Natural killer cell (primary cell): ENCODE data around the gene COPS4. TPM values are rescaled to one million over a fixed set of nuclear protein-coding genes. Genes with fewer than 3 reads are reported as not detected.
A peak's percentile ranks its signal among the peaks of the same experiment; 100 is the strongest.
"Not testable (repeated sequence)": the region's sequence is repeated elsewhere in the genome, so short reads cannot be mapped to it uniquely, and the experiment has no call there.

Experiments
- ATAC-seq, 3 donors: fragments of 150-1000 bp in 2 of 3; fragments of 200-7000 bp in 1 of 3; cut with Tn5 transposase; 1 replicate in 1 of 3; 2 replicates in 2 of 3; pipeline ENCODE4 v1.10.0; 2021; ENCODE audit warnings: mild to moderate bottlenecking in 2 of 3, moderate library complexity in 2 of 3
- DNase-seq, 2 donors: peaks; one replicate each; pipeline versions ENCODE4 v3.0.0 to v3.0.0-alpha.2; 2013 to 2021; ENCODE audit warnings: mixed read lengths in 1 of 2
- H3K27ac ChIP-seq: one replicate; pipeline ENCODE4 v1.5.1; 2013; ENCODE audit warnings: mild to moderate bottlenecking, low read length
- H3K27me3 ChIP-seq: one replicate; pipeline ENCODE4 v1.6.1; 2013; ENCODE audit warnings: low read length; ENCODE audit not compliant: control insufficient read depth, insufficient read depth
- H3K36me3 ChIP-seq: one replicate; pipeline ENCODE4 v1.6.1; 2013; ENCODE audit warnings: low read length; ENCODE audit not compliant: control insufficient read depth, insufficient read depth
- H3K4me1 ChIP-seq: one replicate; pipeline ENCODE4 v1.6.1; 2013; ENCODE audit warnings: low read length; ENCODE audit not compliant: control insufficient read depth, insufficient read depth
- H3K4me3 ChIP-seq: one replicate; pipeline ENCODE4 v1.5.1; 2013; ENCODE audit warnings: low read length
- H3K9me3 ChIP-seq: one replicate; pipeline ENCODE4 v1.6.1; 2013; ENCODE audit warnings: low read length; ENCODE audit not compliant: control insufficient read depth, insufficient read depth
- H3K27ac Mint-ChIP-seq, 2 donors: one replicate each; pipeline ENCODE4 v1.8.0; 2022; ENCODE audit warnings: mild to moderate bottlenecking in 2 of 2, mixed read lengths in 2 of 2, moderate library complexity in 1 of 2
- H3K27me3 Mint-ChIP-seq, 2 donors: one replicate each; pipeline ENCODE4 v1.8.0; 2022; ENCODE audit warnings: low read depth in 2 of 2, mixed read lengths in 2 of 2
- H3K36me3 Mint-ChIP-seq: one replicate; pipeline ENCODE4 v1.8.0; 2022; ENCODE audit warnings: mixed read lengths
- H3K4me1 Mint-ChIP-seq, 2 donors: one replicate each; pipeline ENCODE4 v1.8.0; 2022; ENCODE audit warnings: mixed read lengths in 2 of 2
- H3K4me3 Mint-ChIP-seq: one replicate; pipeline ENCODE4 v1.8.0; 2022; ENCODE audit warnings: mild to moderate bottlenecking, moderate library complexity, mixed read lengths
- H3K9me3 Mint-ChIP-seq, 2 donors: one replicate each; pipeline ENCODE4 v1.8.0; 2022; ENCODE audit warnings: mixed read lengths in 2 of 2
- WGBS: methylation state at CpG from one replicate; pipeline ENCODE4 v1.1.7; 2013; ENCODE audit warnings: missing lambda C conversion rate; ENCODE audit not compliant: insufficient coverage; 5-methylcytosine and 5-hydroxymethylcytosine counted together
- intact Hi-C: fragments of 100-400 bp; cut with micrococcal nuclease; formaldehyde crosslinking; loops from one replicate; pipeline ENCODE4 v1.14.2; 2022
- total RNA-seq, 4 donors: library from RNA; stranded (reverse); fragments of 120-200 nt in 1 of 4; gene quantifications; one replicate each; pipeline versions ENCODE4 v1.2.3 to v1.2.4, GENCODE V29; 2013 to 2022
- TF ChIP-seq, protein P1 (sequence below): fragments of 200-600 bp; IDR thresholded peaks from one replicate; pipeline ENCODE4 v1.8.0; 2022; ENCODE audit warnings: antibody characterized with exemption

COPS4 gene
- total RNA-seq, 3 donors from 2014 or later (not counting 1 experiment from before 2014, with no cell fraction given) = 35.8 to 39.8 (median 36.1) TPM

DNA sequence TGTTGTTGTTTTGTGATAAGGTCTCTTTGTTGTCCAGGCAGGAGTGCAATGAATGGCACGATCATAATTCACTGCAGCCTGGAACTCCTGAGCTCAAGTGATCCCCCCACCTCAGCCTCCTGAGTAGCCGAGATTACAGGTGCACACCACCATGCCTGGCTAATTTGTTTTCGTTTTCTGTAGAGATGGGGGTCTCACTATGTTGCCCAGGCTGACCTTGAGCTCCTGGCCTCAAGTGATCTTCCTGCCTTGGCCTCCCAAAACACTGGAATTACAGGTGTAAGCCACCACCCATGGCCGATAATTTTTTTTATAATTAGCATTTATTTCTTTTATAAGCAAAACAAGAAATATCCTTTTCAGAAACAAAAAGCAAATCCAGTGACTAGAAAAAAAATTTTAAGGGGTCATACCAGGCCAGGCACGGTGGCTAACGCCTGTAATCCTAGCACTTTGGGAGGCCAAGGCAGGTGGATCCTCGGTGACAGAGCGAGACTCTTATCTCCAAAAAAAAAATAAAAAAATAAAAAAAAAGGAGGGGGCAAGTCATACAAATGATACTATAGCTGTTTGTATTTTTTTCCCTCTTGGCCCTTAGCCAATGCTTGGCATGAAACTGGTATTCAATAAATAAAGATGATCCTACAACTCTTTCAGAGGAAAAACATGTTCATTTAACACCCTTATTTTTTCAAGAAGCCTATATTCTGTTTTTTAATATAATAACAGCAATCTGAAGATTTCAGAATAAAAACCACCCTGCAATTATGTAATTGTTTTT lies 76.2 kb downstream of the COPS4 start:
- Mint-ChIP-seq H3K27me3 (no peaks in the 10 kb centered on the region), H3K27ac (peak overlapping the region; percentile 96 to 98), H3K9me3 (no peaks in the 10 kb centered on the region), H3K4me3 (peak overlapping the region; percentile 100), H3K4me1 (peaks cover 62 to 71% of the 10 kb centered on the region in 2 donors), H3K36me3 (peaks cover 23% of the 10 kb centered on the region)
- DNase-seq (peak in 1 of 2 donors; percentile 42), ATAC-seq (no peak)
- TF ChIP-seq, protein P1, sequence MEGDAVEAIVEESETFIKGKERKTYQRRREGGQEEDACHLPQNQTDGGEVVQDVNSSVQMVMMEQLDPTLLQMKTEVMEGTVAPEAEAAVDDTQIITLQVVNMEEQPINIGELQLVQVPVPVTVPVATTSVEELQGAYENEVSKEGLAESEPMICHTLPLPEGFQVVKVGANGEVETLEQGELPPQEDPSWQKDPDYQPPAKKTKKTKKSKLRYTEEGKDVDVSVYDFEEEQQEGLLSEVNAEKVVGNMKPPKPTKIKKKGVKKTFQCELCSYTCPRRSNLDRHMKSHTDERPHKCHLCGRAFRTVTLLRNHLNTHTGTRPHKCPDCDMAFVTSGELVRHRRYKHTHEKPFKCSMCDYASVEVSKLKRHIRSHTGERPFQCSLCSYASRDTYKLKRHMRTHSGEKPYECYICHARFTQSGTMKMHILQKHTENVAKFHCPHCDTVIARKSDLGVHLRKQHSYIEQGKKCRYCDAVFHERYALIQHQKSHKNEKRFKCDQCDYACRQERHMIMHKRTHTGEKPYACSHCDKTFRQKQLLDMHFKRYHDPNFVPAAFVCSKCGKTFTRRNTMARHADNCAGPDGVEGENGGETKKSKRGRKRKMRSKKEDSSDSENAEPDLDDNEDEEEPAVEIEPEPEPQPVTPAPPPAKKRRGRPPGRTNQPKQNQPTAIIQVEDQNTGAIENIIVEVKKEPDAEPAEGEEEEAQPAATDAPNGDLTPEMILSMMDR = no peak
- Histone ChIP-seq H3K4me3 (peak overlapping the region; percentile 79), H3K36me3 (peaks cover 31% of the 10 kb centered on the region), H3K27me3 (no peaks in the 10 kb centered on the region), H3K4me1 (peaks cover 40% of the 10 kb centered on the region), H3K27ac (peak overlapping the region; percentile 67), H3K9me3 (no peaks in the 10 kb centered on the region)
- intact Hi-C loops = loop anchor here (1.0 to 5.0 kb wide), 8 partner anchors 16 to 219 kb away; partner anchors contain the start of genes LIN54 and SEC31A
- WGBS = 18% methylated on average over 6 of the region's 8 CpGs

GRCh38 chr4:83111751-83112141 lies 76.8 kb downstream of the COPS4 start:
- H3K9me3 ChIP-seq, H3K27me3 Mint-ChIP-seq, DNase-seq, H3K9me3 Mint-ChIP-seq, ATAC-seq, H3K27me3 ChIP-seq: not testable (repeated sequence)
- intact Hi-C loops = loop anchor here (2.0 to 5.0 kb wide), 6 partner anchors 17 to 219 kb away; partner anchors contain the start of genes LIN54 and SEC31A
- peak overlapping the region; percentile 96 to 98 for H3K27ac Mint-ChIP-seq
- Histone ChIP-seq H3K4me1 (peaks cover 35% of the 10 kb centered on the region), H3K27ac (peak overlapping the region; percentile 67), H3K36me3 (peaks cover 26% of the 10 kb centered on the region), H3K4me3 (peak overlapping the region; percentile 79)
- WGBS = 20% methylated on average over 6 of the region's 7 CpGs
- H3K36me3 Mint-ChIP-seq = peaks cover 23% of the 10 kb centered on the region
- peak overlapping the region; percentile 100 for H3K4me3 Mint-ChIP-seq
- H3K4me1 Mint-ChIP-seq = peaks cover 57 to 67% of the 10 kb centered on the region in 2 donors

DNA sequence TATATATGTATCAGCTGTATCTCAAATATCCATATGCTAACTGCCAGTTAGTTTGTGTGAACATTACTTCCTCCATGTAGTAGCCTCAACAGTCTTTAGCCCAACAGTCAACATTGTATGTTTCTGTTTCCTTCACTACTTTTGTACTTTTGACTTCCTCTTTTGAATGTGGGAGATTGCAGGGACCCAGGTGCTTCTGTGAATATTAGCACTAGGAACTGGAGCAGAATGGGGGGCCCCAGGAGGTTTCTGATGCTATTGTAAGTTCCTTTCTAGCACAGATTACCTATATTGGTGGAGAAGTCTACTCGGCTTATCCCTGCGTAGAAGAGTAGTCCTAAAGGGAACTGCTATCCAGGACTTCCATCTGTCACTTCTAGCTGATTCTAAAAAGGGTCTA lies 77.2 kb downstream of the COPS4 start:
- ATAC-seq (peak in 1 of 3 donors; percentile 21), DNase-seq (peak in 1 of 2 donors; percentile 49)
- peaks cover 23% of the 10 kb centered on the region for H3K36me3 Mint-ChIP-seq

More for the DNA sequence above, 77.2 kb downstream of the COPS4 start:
- no peaks in the 10 kb centered on the region for H3K9me3 Mint-ChIP-seq
- peaks cover 55 to 65% of the 10 kb centered on the region in 2 donors for H3K4me1 Mint-ChIP-seq
- Histone ChIP-seq H3K9me3 (no peaks in the 10 kb centered on the region), H3K27me3 (no peaks in the 10 kb centered on the region), H3K36me3 (peaks cover 23% of the 10 kb centered on the region), H3K4me1 (peaks cover 31% of the 10 kb centered on the region), H3K4me3 (peak overlapping the region; percentile 79), H3K27ac (peak overlapping the region; percentile 67)
- intact Hi-C loops = loop anchor here (5.0 kb wide), 2 partner anchors 100 to 220 kb away; partner anchors contain the start of genes LIN54 and SEC31A
- peak overlapping the region; percentile 100 for H3K4me3 Mint-ChIP-seq
- peak overlapping the region; percentile 96 to 98 for H3K27ac Mint-ChIP-seq
- WGBS = 0% methylated on average over 2 of the region's 2 CpGs
- TF ChIP-seq, protein P1 = no peak
- H3K27me3 Mint-ChIP-seq = no peaks in the 10 kb centered on the region
